Fibroblast of the aortic adventitia (primary cell): ENCODE data around the gene PDE11A. TPM values are rescaled to one million over a fixed set of nuclear protein-coding genes. Genes with fewer than 3 reads are reported as not detected.
A peak's percentile ranks its signal among the peaks of the same experiment; 100 is the strongest.

Experiments used
- DNase-seq: peaks from one replicate; pipeline ENCODE4 v3.0.0-alpha.2; 2010; ENCODE audit warnings: low read depth
- H3K4me3 ChIP-seq: 2 replicates; pipeline ENCODE4 v1.5.1; 2011; ENCODE audit warnings: low read depth, mild to moderate bottlenecking, control low read depth, low read length, moderate library complexity
- total RNA-seq: library from RNA; depleted of rRNA; stranded (reverse); fragments of >200 nt; gene quantifications from 2 replicates; pipeline ENCODE4 v1.2.3, GENCODE V29; 2012; ENCODE audit warnings: low replicate concordance
- TF ChIP-seq, protein P1 (sequence below): IDR thresholded peaks from 2 replicates; pipeline ENCODE4 v1.5.1; 2011; ENCODE audit warnings: mild to moderate bottlenecking, low read length, control low read depth, inconsistent platforms; ENCODE audit not compliant: insufficient read depth

Gene PDE11A
- total RNA-seq, 1 donor, result not detected

DNA sequence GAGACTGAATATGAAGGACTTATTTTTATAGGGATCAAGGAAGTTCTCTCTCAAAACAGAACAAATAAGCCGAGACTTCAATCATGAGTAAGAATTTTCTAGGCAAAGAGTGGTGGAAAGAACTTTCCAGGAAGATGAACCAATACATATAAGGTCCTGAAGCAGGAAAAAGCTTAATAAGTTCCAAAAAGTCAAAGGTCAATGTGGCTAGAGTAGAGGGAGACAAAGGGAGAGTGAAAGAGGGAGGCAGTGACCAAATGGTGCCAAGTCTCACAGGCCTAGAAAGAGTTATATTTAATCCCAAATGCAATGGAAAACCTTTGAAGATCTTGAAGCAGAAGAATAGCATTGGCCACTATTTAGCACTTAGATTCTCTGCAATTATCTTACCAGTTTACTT is 56.0 kb downstream of the PDE11A start:
- TF ChIP-seq, protein P1, sequence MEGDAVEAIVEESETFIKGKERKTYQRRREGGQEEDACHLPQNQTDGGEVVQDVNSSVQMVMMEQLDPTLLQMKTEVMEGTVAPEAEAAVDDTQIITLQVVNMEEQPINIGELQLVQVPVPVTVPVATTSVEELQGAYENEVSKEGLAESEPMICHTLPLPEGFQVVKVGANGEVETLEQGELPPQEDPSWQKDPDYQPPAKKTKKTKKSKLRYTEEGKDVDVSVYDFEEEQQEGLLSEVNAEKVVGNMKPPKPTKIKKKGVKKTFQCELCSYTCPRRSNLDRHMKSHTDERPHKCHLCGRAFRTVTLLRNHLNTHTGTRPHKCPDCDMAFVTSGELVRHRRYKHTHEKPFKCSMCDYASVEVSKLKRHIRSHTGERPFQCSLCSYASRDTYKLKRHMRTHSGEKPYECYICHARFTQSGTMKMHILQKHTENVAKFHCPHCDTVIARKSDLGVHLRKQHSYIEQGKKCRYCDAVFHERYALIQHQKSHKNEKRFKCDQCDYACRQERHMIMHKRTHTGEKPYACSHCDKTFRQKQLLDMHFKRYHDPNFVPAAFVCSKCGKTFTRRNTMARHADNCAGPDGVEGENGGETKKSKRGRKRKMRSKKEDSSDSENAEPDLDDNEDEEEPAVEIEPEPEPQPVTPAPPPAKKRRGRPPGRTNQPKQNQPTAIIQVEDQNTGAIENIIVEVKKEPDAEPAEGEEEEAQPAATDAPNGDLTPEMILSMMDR, result no peak
- no peak overlapping the region for H3K4me3 ChIP-seq
- DNase-seq, result no peak

DNA sequence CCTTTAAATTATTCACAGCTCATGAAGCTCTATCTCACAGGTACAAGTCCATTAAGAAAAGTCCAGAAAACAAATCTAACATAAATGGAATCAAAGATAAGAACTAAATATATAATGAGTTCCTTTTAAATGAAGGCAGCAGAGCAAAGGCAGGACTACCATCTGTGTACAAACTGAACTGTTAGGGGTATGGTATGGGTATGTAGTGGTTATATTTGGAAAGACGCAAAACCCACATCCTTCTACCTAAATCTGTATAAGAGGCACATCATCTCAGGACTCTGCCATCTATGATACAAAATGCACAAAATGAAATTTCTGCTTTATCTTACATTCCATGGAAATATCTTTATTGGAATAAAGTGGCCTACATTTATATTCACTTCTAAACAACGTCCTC is 59.9 kb downstream of the PDE11A start:
- TF ChIP-seq, protein P1, result no peak
- H3K4me3 ChIP-seq, result no peak overlapping the region
- DNase-seq, result no peak

DNA sequence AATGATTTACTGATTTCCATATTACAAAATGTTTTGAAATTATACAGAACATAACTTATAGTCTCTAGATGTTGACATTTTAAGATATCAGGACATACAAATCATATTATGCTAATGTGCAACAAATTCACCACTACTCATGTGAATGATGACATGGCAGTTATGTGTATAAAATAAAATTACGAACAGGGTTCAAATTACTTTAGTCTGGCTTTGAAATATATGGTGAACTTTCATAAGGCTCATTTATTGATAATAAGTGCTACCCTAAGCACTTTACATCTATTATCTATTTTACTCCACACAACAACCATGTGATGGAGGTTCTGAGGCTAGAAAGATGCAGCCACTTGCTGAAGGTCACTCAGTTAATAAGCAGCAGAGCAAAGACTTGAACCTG is 62.8 kb downstream of the PDE11A start:
- no peak overlapping the region for H3K4me3 ChIP-seq
- no peak for DNase-seq
- TF ChIP-seq, protein P1, result no peak

DNA sequence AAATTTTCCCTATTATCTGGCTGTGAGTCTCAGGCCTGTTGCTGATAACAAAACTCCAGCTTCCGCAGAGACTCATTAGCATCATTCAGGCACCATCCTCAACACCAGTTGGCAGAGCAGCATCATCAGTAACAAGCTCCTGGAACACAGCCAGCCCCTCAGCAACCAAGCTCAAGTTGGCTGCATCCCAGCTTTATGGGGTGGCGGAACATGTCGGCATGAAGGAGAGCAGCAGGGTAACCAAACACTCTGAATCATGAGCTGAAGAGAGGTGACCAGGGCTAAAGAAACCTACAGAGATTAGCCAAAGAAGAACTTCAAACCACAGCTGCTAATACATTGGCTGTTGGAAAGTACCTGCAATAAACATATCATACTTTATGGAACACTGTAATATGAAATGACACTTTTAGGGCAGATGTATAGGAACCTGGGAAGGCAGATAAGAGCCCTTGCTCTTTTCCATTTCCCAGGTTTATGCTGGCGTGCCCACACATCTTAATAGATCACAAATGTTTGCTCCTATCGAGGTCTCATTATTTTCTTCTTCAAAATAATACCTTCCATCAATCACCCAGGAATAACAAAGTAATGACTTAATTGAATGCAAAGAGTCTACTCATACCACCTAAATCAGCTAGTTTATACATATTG is 63.8 kb downstream of the PDE11A start:
- no peak overlapping the region for H3K4me3 ChIP-seq
- TF ChIP-seq, protein P1, result no peak
- peak; percentile 8 for DNase-seq

DNA sequence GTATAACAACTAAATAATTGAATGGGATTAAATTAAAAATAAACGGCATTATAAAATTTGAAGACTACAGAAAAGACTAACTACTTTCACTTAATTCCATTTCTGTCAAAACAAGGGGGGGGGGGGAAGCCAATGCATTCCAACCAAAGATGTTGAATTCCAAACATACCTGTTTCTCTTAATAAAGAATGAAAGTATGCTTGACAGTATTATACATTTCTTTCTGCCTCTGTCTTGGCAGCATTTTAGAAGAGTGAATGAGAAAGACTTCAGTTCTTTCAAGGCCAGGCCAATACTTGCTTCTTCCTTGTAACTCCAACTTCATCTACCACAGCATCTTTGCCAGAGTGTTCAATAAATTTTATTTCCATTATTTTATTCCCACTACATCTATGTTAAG is 65.9 kb downstream of the PDE11A start:
- DNase-seq, result no peak
- TF ChIP-seq, protein P1, result no peak
- no peak overlapping the region for H3K4me3 ChIP-seq

DNA sequence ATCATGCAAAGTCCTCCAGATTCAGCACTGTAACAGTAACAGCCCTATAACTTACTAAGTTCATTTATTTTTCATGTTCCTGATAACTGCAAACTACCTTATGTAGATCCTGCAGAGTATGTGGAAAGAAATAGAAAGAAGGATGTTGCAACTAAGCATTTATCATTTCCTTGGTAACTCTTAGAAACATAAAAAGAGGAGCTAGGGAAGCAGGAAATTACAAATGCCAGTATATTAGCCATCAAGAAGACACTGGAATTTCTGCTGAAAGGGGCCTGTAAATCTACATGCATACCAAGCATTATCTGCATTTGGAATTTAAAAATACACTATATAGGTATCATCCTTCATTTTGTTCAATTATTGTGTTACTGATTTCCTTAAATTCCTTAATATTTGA is 66.8 kb downstream of the PDE11A start:
- TF ChIP-seq, protein P1, result no peak
- H3K4me3 ChIP-seq, result no peak overlapping the region
- no peak for DNase-seq

DNA sequence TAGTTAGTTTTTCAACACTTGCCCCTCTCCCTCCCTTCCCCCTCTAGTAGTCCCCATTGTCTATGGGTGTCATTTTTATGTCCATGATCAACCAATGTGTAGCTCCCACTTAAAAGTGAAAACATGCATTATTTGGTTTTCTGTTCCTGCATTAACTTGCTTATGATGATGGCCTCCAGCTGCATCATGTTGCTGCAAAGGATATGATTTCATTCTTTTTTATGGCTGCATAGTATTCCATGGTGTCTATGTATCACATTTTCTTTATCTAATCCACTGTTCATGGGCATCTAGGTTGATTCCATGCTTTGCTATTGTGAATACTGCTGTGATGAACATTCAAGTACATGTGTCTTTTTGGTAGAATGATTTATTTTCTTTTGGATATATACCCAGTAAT is 70.5 kb downstream of the PDE11A start:
- no peak for DNase-seq
- no peak overlapping the region for H3K4me3 ChIP-seq
- TF ChIP-seq, protein P1, result no peak
